ENCODE data around the gene ITSN1.

ITSN1 gene

GRCh38 chr21:33650230-33650629 lies 7.9 kb downstream of the ITSN1 start:
- POLR2A ChIA-PET = no interaction called here
- CTCF ChIA-PET = interaction anchor here (1.3 kb wide), 1 partner anchor 45 kb away, joined by 5 read pairs; no protein-coding TSS in a partner anchor
- TF ChIP-seq CTCF (IDR thresholded peaks at IDR 0.05; ENCODE audit: control extremely low read depth, extremely low read depth, low read depth, missing control alignments) = no peak
- DNase-seq (ENCODE audit: extremely low spot score) = no peak

GRCh38 chr21:33650929-33651509 lies 8.7 kb downstream of the ITSN1 start:
- TF ChIP-seq CTCF (IDR thresholded peaks at IDR 0.05; ENCODE audit: control extremely low read depth, extremely low read depth, low read depth, missing control alignments) = no peak
- POLR2A ChIA-PET = no interaction called here
- CTCF ChIA-PET = interaction anchor here (1.3 kb wide), 1 partner anchor 45 kb away, joined by 5 read pairs; no protein-coding TSS in a partner anchor
- DNase-seq (ENCODE audit: extremely low spot score) = no peak

GRCh38 chr21:33651965-33652680 lies 9.8 kb downstream of the ITSN1 start:
- no peak for TF ChIP-seq CTCF (IDR thresholded peaks at IDR 0.05; ENCODE audit: control extremely low read depth, extremely low read depth, low read depth, missing control alignments)
- no peak for DNase-seq (ENCODE audit: extremely low spot score)
- ChIA-PET POLR2A (no interaction called here), CTCF (no interaction called here)

- CTCF ChIA-PET = no interaction called here
- no peak for TF ChIP-seq CTCF (IDR thresholded peaks at IDR 0.05; ENCODE audit: control extremely low read depth, extremely low read depth, low read depth, missing control alignments)
- POLR2A ChIA-PET = no interaction called here
- no peak for DNase-seq (ENCODE audit: extremely low spot score)
Observed at GRCh38 chr21:33654412-33654811, 12.1 kb downstream of the ITSN1 start.

- TF ChIP-seq CTCF (IDR thresholded peaks at IDR 0.05; ENCODE audit: control extremely low read depth, extremely low read depth, low read depth, missing control alignments) = no peak
- no peak for DNase-seq (ENCODE audit: extremely low spot score)
- ChIA-PET POLR2A (no interaction called here), CTCF (no interaction called here)
Observed at GRCh38 chr21:33655588-33656221, 13.4 kb downstream of the ITSN1 start.

GRCh38 chr21:33657124-33657820 lies 15.0 kb downstream of the ITSN1 start:
- POLR2A ChIA-PET = no interaction called here
- no peak for DNase-seq (ENCODE audit: extremely low spot score)
- TF ChIP-seq CTCF (IDR thresholded peaks at IDR 0.05; ENCODE audit: control extremely low read depth, extremely low read depth, low read depth, missing control alignments) = no peak
- CTCF ChIA-PET = no interaction called here

All from GM10248 (cell line).